Smooth muscle cell (in vitro differentiated cells): ENCODE results near the gene IL17RC. TPM values are rescaled to one million over a fixed set of nuclear protein-coding genes. Genes with fewer than 3 reads are reported as not detected.
"Not testable (repeated sequence)": the region's sequence is repeated elsewhere in the genome, so short reads cannot be mapped to it uniquely, and the experiment has no call there.

Experiments
- DNase-seq: peaks from one replicate; lab custom pipeline; 2025; ENCODE audit not compliant: unreplicated experiment; lab: John Stamatoyannopoulos, UW
- H2AFZ ChIP-seq: fragments of 200-600 bp; sonication (generic); 2 replicates; pipeline ENCODE4 v1.6.0; 2016; ENCODE audit warnings: antibody characterized with exemption, low read depth, mild to moderate bottlenecking
- H3F3A ChIP-seq: fragments of 200-600 bp; sonication (generic); 2 replicates; pipeline ENCODE4 v1.6.0; 2017; ENCODE audit warnings: antibody characterized with exemption, low read depth
- H3K27ac ChIP-seq: fragments of 200-600 bp; sonication (generic); 2 replicates; pipeline ENCODE4 v1.5.1; 2016; ENCODE audit warnings: low read depth, mild to moderate bottlenecking
- H3K27me3 ChIP-seq: fragments of 200-600 bp; sonication (generic); 2 replicates; pipeline ENCODE4 v1.6.1; 2016; ENCODE audit warnings: low read depth, mild to moderate bottlenecking
- H3K36me3 ChIP-seq: fragments of 200-600 bp; sonication (generic); 2 replicates; pipeline ENCODE4 v1.5.1; 2016; ENCODE audit warnings: low read depth
- H3K4me1 ChIP-seq: fragments of 200-600 bp; sonication (generic); 2 replicates; pipeline ENCODE4 v1.5.1; 2016; ENCODE audit warnings: low read depth
- H3K4me2 ChIP-seq: fragments of 200-600 bp; sonication (generic); 2 replicates; pipeline ENCODE4 v1.6.0; 2016; ENCODE audit warnings: mild to moderate bottlenecking
- H3K4me3 ChIP-seq: fragments of 200-600 bp; sonication (generic); 2 replicates; pipeline ENCODE4 v1.5.1; 2016; ENCODE audit warnings: mild to moderate bottlenecking
- H3K79me2 ChIP-seq: fragments of 200-600 bp; sonication (generic); 2 replicates; pipeline ENCODE4 v1.6.0; 2016; ENCODE audit warnings: low read depth, mild to moderate bottlenecking
- H3K9ac ChIP-seq: fragments of 200-600 bp; sonication (generic); 2 replicates; pipeline ENCODE4 v1.6.0; 2016; ENCODE audit warnings: low read depth
- H3K9me3 ChIP-seq: fragments of 200-600 bp; sonication (generic); replicated peaks from 2 replicates; pipeline ENCODE4 v1.5.1; 2016; ENCODE audit warnings: low read depth
- H4K20me1 ChIP-seq: fragments of 200-600 bp; sonication (generic); 2 replicates; pipeline ENCODE4 v1.6.0; 2016; ENCODE audit warnings: low read depth
- WGBS: methylation state at CpG from one replicate; pipeline ENCODE4 v1.1.7; 2016; ENCODE audit warnings: low lambda C conversion rate; 5-methylcytosine and 5-hydroxymethylcytosine counted together
- polyA plus RNA-seq: library from polyadenylated mRNA; unstranded; fragments of >200 nt; fragmentation: Nextera tagmentation; extraction: Ambion mirVana; gene quantifications from 2 replicates; pipeline ENCODE4 v1.2.1, GENCODE V29; 2016
- total RNA-seq: library from RNA; depleted of rRNA; stranded (reverse); fragments of >200 nt; gene quantifications from 2 replicates; pipeline ENCODE4 v1.2.3, GENCODE V29; 2014
- TF ChIP-seq, protein P1 (sequence below): fragments of 200-600 bp; sonication (generic); IDR thresholded peaks from 2 replicates; pipeline ENCODE4 v1.5.1; 2017; ENCODE audit warnings: borderline replicate concordance, mild to moderate bottlenecking, antibody characterized with exemption; ENCODE audit not compliant: insufficient read depth, poor library complexity, severe bottlenecking

IL17RC gene
- total and polyA plus RNA-seq, 2 experiments from 2014 or later = 36.7 to 37.3 TPM

DNA sequence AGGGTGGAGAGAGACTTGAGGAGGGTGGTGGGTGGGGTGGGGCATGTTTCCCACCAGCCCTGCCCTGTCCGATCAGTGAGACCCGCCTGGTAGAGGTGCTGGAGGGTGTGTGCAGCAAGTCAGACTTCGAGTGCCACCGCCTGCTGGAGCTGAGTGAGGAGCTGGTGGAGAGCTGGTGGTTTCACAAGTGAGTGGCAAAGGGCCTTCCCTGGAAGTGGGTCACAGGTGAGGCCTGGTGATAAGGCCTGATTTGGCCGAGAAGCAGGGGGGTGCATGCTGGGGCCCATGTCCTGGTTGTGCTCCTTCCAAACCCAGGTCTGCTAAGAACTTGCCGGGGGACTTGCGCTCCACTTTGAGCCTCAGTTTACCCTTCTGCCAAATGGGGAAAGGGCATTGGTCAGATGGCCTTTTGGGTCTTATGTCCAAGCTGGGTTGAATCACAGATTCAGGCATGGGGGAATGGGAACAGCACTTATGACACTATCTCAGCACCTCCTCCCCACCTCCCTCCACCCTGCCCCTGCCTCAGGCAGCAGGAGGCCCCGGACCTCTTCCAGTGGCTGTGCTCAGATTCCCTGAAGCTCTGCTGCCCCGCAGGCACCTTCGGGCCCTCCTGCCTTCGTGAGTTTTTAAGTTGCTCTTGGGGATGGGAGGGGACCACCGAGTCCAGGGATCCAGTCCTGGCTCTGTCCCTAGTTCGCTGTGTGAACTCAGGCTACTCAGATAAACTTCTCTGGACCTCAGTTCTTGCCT is 20.8 kb downstream of the IL17RC start:
- WGBS = 94% methylated on average over 13 of the region's 13 CpGs
- H3K36me3 ChIP-seq = no peaks in the 10 kb centered on the region
- no peak overlapping the region for H3K4me3 ChIP-seq
- H3K9ac ChIP-seq = no peak overlapping the region
- H4K20me1 ChIP-seq = no peaks in the 10 kb centered on the region
- no peaks in the 10 kb centered on the region for H3F3A ChIP-seq
- peaks cover 15% of the 10 kb centered on the region for H3K4me1 ChIP-seq
- H3K79me2 ChIP-seq = no peaks in the 10 kb centered on the region
- no peak overlapping the region for H3K4me2 ChIP-seq
- no peak for DNase-seq
- no peaks in the 10 kb centered on the region for H3K9me3 ChIP-seq
- no peaks in the 10 kb centered on the region for H3K27me3 ChIP-seq
- TF ChIP-seq, protein P1, sequence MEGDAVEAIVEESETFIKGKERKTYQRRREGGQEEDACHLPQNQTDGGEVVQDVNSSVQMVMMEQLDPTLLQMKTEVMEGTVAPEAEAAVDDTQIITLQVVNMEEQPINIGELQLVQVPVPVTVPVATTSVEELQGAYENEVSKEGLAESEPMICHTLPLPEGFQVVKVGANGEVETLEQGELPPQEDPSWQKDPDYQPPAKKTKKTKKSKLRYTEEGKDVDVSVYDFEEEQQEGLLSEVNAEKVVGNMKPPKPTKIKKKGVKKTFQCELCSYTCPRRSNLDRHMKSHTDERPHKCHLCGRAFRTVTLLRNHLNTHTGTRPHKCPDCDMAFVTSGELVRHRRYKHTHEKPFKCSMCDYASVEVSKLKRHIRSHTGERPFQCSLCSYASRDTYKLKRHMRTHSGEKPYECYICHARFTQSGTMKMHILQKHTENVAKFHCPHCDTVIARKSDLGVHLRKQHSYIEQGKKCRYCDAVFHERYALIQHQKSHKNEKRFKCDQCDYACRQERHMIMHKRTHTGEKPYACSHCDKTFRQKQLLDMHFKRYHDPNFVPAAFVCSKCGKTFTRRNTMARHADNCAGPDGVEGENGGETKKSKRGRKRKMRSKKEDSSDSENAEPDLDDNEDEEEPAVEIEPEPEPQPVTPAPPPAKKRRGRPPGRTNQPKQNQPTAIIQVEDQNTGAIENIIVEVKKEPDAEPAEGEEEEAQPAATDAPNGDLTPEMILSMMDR = no peak
- H3K27ac ChIP-seq = no peak overlapping the region
- no peak overlapping the region for H2AFZ ChIP-seq

GRCh38 chr3:9938966-9939365 is 22.1 kb downstream of the IL17RC start:
- Histone ChIP-seq H3K9me3 (no peaks in the 10 kb centered on the region), H3K79me2 (no peaks in the 10 kb centered on the region), H3F3A (no peaks in the 10 kb centered on the region), H4K20me1 (no peaks in the 10 kb centered on the region), H2AFZ (no peak overlapping the region), H3K27me3 (no peaks in the 10 kb centered on the region), H3K4me3 (no peak overlapping the region), H3K36me3 (no peaks in the 10 kb centered on the region), H3K9ac (no peak overlapping the region), H3K4me1 (peaks cover 9% of the 10 kb centered on the region), H3K4me2 (no peak overlapping the region), H3K27ac (no peak overlapping the region)
- TF ChIP-seq, protein P1 = no peak
- no peak for DNase-seq
- WGBS = 95% methylated on average over 2 of the region's 2 CpGs

DNA sequence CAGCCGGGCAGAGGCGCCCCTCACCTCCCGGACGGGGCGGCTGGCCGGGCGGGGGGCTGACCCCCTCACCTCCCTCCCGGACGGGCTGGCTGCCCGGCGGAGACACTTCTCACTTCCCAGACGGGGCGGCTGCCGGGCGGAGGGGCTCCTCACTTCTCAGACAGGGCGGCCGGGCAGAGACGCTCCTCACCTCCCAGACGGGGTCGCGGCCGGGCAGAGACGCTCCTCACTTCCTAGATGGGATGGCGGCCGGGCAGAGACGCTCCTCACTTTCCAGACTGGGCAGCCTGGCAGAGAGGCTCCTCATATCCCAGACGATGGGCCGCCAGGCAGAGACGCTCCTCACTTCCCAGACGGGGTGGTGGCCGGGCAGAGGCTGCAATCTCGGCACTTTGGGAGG is 23.0 kb downstream of the IL17RC start:
- H3K4me2 ChIP-seq, H3K27me3 ChIP-seq, DNase-seq, H3K4me1 ChIP-seq, H4K20me1 ChIP-seq, H3K9ac ChIP-seq, H3K79me2 ChIP-seq, H2AFZ ChIP-seq, H3K27ac ChIP-seq, H3K36me3 ChIP-seq, H3F3A ChIP-seq, H3K4me3 ChIP-seq, H3K9me3 ChIP-seq: not testable (repeated sequence)
- over 99% methylated on average over 32 of the region's 32 CpGs for WGBS

DNA sequence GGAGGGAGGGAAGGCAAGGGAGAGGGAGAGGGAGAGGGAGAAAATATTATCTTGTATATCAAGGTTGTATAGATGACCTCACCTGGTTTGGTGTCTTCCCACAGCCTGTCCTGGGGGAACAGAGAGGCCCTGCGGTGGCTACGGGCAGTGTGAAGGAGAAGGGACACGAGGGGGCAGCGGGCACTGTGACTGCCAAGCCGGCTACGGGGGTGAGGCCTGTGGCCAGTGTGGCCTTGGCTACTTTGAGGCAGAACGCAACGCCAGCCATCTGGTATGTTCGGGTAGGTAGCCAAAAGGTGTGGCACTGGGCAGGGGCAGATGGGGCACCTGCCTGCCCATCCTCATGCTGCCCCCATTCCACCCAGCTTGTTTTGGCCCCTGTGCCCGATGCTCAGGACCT is 23.8 kb downstream of the IL17RC start:
- no peak overlapping the region for H3K4me2 ChIP-seq
- H3K36me3 ChIP-seq = no peaks in the 10 kb centered on the region
- H2AFZ ChIP-seq = no peak overlapping the region
- TF ChIP-seq, protein P1 = no peak
- H3K79me2 ChIP-seq = no peaks in the 10 kb centered on the region
- no peaks in the 10 kb centered on the region for H3K27me3 ChIP-seq
- no peaks in the 10 kb centered on the region for H3K9me3 ChIP-seq
- H3K4me1 ChIP-seq = no peaks in the 10 kb centered on the region
- no peaks in the 10 kb centered on the region for H4K20me1 ChIP-seq
- peaks cover 9% of the 10 kb centered on the region for H3F3A ChIP-seq
- no peak overlapping the region for H3K9ac ChIP-seq
- no peak overlapping the region for H3K27ac ChIP-seq
- 100% methylated on average over 10 of the region's 10 CpGs for WGBS
- H3K4me3 ChIP-seq = no peak overlapping the region
- no peak for DNase-seq
